GM12891 (cell line): ENCODE results near the gene USP30.
"Not testable (repeated sequence)": the region's sequence is repeated elsewhere in the genome, so short reads cannot be mapped to it uniquely, and the experiment has no call there.

Source experiments
- DNase-seq: peaks from one replicate; pipeline ENCODE4 v3.0.0; 2011; ENCODE audit warnings: low spot score; ENCODE audit not compliant: insufficient read length
- FAIRE-seq: peaks from 2 replicates; lab custom pipeline; 2011; peaks lifted over from hg19 to GRCh38; lab: Jason Lieb, UNC
- PAX5 ChIP-seq: IDR thresholded peaks from 2 replicates; pipeline ENCODE4 v1.6.1; 2011; ENCODE audit warnings: low read length, moderate library complexity, mild to moderate bottlenecking; ENCODE audit not compliant: insufficient read depth, severe bottlenecking
- POLR2A ChIP-seq: IDR thresholded peaks from 2 replicates; pipeline ENCODE4 v1.6.1; 2011; ENCODE audit warnings: low read depth, low read length, control low read depth
- POLR2AphosphoS5 ChIP-seq: IDR thresholded peaks from 2 replicates; pipeline ENCODE4 v1.6.1; 2011; ENCODE audit warnings: low read depth, low read length, control low read depth
- POU2F2 ChIP-seq: IDR thresholded peaks from 2 replicates; pipeline ENCODE4 v1.6.1; 2011; ENCODE audit warnings: low read depth, mild to moderate bottlenecking, control low read depth, low read length, moderate library complexity
- SPI1 ChIP-seq: IDR thresholded peaks from 2 replicates; pipeline ENCODE4 v1.6.1; 2011; ENCODE audit warnings: low read depth, low read length, control low read depth
- TAF1 ChIP-seq: IDR thresholded peaks from 2 replicates; pipeline ENCODE4 v1.6.1; 2011; ENCODE audit warnings: low read depth, low read length, control low read depth

The USP30 gene

GRCh38 chr12:109020796-109021380 lies 31.5 kb upstream of the USP30 start, which contains the start of gene SVOP:
Gene SVOP (minus strand): TSS chr12:109021068. CDS start chr12:109020868, 200 bp downstream.
- FAIRE-seq (peak; percentile 52), DNase-seq (peak; percentile 18)
- TF ChIP-seq SPI1 (no peak), TAF1 (no peak), POU2F2 (no peak), POLR2AphosphoS5 (no peak), POLR2A (no peak), PAX5 (no peak)

GRCh38 chr12:109027767-109028166 lies 24.6 kb upstream of the USP30 start:
- DNase-seq (no peak), FAIRE-seq (no peak)
- TF ChIP-seq TAF1, result no peak
- peak; percentile 52; the same call in 1 of the 2 replicates for TF ChIP-seq SPI1
- no peak for TF ChIP-seq POU2F2
- no peak for TF ChIP-seq POLR2A
- no peak for TF ChIP-seq POLR2AphosphoS5
- TF ChIP-seq PAX5, result no peak

- not testable (repeated sequence) for DNase-seq, FAIRE-seq
Observed at GRCh38 chr12:109028624-109029023, 23.8 kb upstream of the USP30 start.

DNA sequence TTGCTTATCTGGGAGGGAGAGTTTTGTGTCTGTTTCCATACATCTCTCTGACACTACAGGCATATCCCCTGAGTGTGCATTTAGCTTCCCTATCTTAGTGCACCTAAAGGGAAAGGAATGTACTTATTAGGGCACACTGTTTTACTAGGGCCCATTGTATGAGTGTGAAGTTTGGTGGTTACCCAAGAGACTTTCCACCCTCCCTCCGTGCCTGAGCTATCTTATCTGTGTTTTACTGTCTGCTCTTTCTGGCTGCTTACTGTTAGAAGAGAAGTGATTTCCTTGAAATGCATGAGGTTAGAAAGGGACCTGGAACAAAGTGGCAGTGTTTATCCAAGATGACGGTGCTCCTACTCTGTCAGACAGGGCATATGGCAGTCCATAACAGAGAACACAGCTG lies 23.0 kb upstream of the USP30 start:
- no peak for DNase-seq

GRCh38 chr12:109033239-109034196 lies 18.9 kb upstream of the USP30 start:
- no peak for TF ChIP-seq TAF1
- no peak for TF ChIP-seq POLR2AphosphoS5
- no peak for TF ChIP-seq PAX5
- TF ChIP-seq POU2F2, result no peak
- no peak for DNase-seq
- no peak for FAIRE-seq

More for the DNA sequence above, 23.0 kb upstream of the USP30 start:
- TF ChIP-seq PAX5, result no peak
- TF ChIP-seq POLR2A, result no peak
- TF ChIP-seq POU2F2, result no peak
- TF ChIP-seq TAF1, result no peak
- no peak for TF ChIP-seq POLR2AphosphoS5
- TF ChIP-seq SPI1, result no peak
- no peak for FAIRE-seq

GRCh38 chr12:109036975-109037374 lies 15.4 kb upstream of the USP30 start:
- no peak for TF ChIP-seq POLR2AphosphoS5
- no peak for TF ChIP-seq POU2F2
- TF ChIP-seq POLR2A, result no peak
- TF ChIP-seq SPI1, result no peak
- TF ChIP-seq TAF1, result no peak
- no peak for TF ChIP-seq PAX5
- FAIRE-seq, result no peak
- DNase-seq, result no peak

- no peak for FAIRE-seq
- no peak for DNase-seq
Observed at GRCh38 chr12:109044241-109044640, 8.1 kb upstream of the USP30 start.

GRCh38 chr12:109047081-109047805 lies 5.1 kb upstream of the USP30 start:
- TF ChIP-seq POLR2A, result no peak
- no peak for TF ChIP-seq SPI1
- no peak for TF ChIP-seq PAX5
- TF ChIP-seq TAF1, result no peak
- TF ChIP-seq POU2F2, result no peak
- no peak for TF ChIP-seq POLR2AphosphoS5
- DNase-seq, result no peak
- FAIRE-seq, result no peak

More at GRCh38 chr12:109044241-109044640, 8.1 kb upstream of the USP30 start:
- TF ChIP-seq PAX5, result no peak
- no peak for TF ChIP-seq TAF1
- no peak for TF ChIP-seq SPI1
- TF ChIP-seq POLR2A, result no peak
- no peak for TF ChIP-seq POLR2AphosphoS5
- TF ChIP-seq POU2F2, result no peak

DNA sequence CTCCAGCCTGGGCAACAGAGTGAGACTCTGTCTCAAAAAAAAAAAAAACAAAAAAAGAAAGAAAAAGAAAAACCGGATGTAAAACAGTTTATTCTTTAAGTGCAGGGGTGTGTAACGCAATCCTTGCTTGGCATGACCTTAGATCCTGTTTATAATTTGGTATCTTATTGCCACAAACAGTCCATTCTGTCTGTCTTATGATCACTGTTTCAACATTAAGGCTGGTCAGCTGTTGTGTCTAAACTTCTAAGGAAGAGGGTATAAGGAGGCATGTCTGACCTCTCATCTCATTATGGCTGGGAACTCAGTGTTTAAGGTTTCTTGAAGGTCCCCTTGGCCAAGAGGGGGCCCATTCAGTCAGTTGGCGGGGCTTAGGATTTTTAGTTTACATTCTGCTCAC lies 3.7 kb upstream of the USP30 start:
- DNase-seq, result not testable (repeated sequence)
- FAIRE-seq, result peak; percentile 61

GRCh38 chr12:109049794-109050193 lies 2.6 kb upstream of the USP30 start:
- FAIRE-seq, DNase-seq: not testable (repeated sequence)

GRCh38 chr12:109052097-109052413 lies 321 bp upstream of the USP30 start:
- TF ChIP-seq POU2F2 (no peak), POLR2AphosphoS5 (no peak), PAX5 (no peak), SPI1 (no peak), POLR2A (no peak), TAF1 (no peak)
- DNase-seq (no peak), FAIRE-seq (no peak)
